Ovary (tissue), 3 donors: ENCODE results near the gene GRIK3.

Source experiments
- EP300 ChIP-seq: sonication (generic); formaldehyde crosslinking; IDR thresholded peaks from one replicate; pipeline ENCODE4 v1.6.1; 2017; ENCODE audit warnings: antibody characterized with exemption
- POLR2A ChIP-seq: fragments of 450-650 bp; IDR thresholded peaks from one replicate; pipeline ENCODE4 v1.6.1; 2017; ENCODE audit warnings: antibody characterized with exemption, mild to moderate bottlenecking, moderate library complexity
- TF ChIP-seq, protein P1 (sequence below), 3 donors: fragments of 450-650 bp in 2 of 3; fragments of 200-600 bp in 1 of 3; IDR thresholded peaks; one replicate each; pipeline versions ENCODE4 v1.5.1 to v1.8.0; 2016 to 2022; ENCODE audit warnings: antibody characterized with exemption in 3 of 3, mild to moderate bottlenecking in 1 of 3
- donor health status: DM: no; HTN: no; CAD: no.

DNA sequence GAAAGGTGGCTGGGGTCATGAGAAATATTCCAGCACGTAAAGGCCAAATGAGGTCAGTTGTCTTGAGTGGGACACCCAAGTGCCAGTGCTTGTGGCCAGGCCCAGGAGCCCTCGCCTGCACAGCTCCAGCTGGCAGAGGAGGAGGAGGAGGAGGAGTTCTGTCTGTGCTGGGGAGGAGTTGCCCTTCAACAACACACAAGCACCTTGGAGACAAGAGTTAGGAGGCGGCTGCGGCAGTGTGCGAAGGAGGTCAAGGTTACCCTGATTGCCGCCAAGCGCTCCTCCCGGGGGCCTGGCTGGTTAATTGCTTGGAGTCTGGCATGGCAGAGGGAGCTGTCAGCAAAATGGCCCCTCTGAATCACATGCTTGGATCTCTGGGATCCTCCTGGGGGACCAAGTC lies 45.1 kb downstream of the GRIK3 start:
- TF ChIP-seq POLR2A, result no peak
- TF ChIP-seq, protein P1, sequence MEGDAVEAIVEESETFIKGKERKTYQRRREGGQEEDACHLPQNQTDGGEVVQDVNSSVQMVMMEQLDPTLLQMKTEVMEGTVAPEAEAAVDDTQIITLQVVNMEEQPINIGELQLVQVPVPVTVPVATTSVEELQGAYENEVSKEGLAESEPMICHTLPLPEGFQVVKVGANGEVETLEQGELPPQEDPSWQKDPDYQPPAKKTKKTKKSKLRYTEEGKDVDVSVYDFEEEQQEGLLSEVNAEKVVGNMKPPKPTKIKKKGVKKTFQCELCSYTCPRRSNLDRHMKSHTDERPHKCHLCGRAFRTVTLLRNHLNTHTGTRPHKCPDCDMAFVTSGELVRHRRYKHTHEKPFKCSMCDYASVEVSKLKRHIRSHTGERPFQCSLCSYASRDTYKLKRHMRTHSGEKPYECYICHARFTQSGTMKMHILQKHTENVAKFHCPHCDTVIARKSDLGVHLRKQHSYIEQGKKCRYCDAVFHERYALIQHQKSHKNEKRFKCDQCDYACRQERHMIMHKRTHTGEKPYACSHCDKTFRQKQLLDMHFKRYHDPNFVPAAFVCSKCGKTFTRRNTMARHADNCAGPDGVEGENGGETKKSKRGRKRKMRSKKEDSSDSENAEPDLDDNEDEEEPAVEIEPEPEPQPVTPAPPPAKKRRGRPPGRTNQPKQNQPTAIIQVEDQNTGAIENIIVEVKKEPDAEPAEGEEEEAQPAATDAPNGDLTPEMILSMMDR (IDR thresholded peaks at IDR 0.05), result no peak
- no peak for TF ChIP-seq EP300
